Measurements from ENCODE around the gene GPRC5A.

DNA sequence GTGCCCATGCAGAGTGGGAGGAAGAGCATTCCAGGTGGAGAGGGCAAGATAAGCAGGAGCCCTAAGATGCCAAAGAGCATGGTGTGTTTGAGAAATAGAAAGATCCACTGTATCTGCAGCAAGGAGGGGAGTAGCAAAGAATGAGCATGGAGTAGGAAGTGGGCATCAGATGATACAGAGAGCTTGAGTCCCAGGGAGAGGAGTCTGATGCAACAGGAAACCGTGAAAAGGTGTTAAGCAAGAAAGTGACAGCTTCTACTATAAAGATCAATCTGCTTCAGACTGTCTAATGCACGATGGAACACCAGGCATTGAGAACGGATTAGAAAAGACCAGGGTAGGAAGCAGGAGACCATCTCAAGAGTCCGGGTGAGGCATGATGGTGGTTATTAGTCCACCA, 72.9 kb downstream of the GPRC5A start:
- TF ChIP-seq CTCF (IDR thresholded peaks at IDR 0.05) = no peak
- no peak for TF ChIP-seq EZH2 (IDR thresholded peaks at IDR 0.05; ENCODE audit: borderline replicate concordance, insufficient read depth, low read depth, low read length, poor library complexity, severe bottlenecking)
